MM.1S (cell line): ENCODE measurements around the gene QSOX1.

ENCODE experiments used
- CTCF ChIP-seq: fragments of 300-600 bp; sonication (generic); IDR thresholded peaks from 2 replicates; pipeline ENCODE4 v1.5.1; 2016; ENCODE audit warnings: antibody characterized with exemption, low read length, mixed read lengths
- EZH2 ChIP-seq: fragments of 300-600 bp; sonication (generic); optimal IDR thresholded peaks from 2 replicates; pipeline ENCODE3; 2017; ENCODE audit warnings: low read depth, mild to moderate bottlenecking, antibody characterized with exemption, low read length, mixed read lengths
- EZH2phosphoT487 ChIP-seq: fragments of 300-600 bp; sonication (generic); IDR thresholded peaks from 2 replicates; pipeline ENCODE4 v1.6.1; 2018; ENCODE audit warnings: antibody characterized with exemption, low read length

- TF ChIP-seq CTCF (no peak), EZH2 (no peak), EZH2phosphoT487 (no peak)
Observed at GRCh38 chr1:180247061-180247460, 92.4 kb downstream of the QSOX1 start.
